Activated CD4-positive, alpha-beta T cell treated with anti-CD3 and anti-CD28 coated beads, Interleukin-2, amount 50 U/mL, for 24 hours (primary cell): ENCODE measurements around the gene NPEPL1.
"Not testable (repeated sequence)": the region's sequence is repeated elsewhere in the genome, so short reads cannot be mapped to it uniquely, and the experiment has no call there.

ENCODE experiments used
- DNase-seq, 2 donors: peaks; one replicate each; pipeline ENCODE4 v3.0.0-alpha.2; 2020; ENCODE audit warnings: low read depth in 1 of 2, low spot score in 1 of 2

Gene NPEPL1

DNA sequence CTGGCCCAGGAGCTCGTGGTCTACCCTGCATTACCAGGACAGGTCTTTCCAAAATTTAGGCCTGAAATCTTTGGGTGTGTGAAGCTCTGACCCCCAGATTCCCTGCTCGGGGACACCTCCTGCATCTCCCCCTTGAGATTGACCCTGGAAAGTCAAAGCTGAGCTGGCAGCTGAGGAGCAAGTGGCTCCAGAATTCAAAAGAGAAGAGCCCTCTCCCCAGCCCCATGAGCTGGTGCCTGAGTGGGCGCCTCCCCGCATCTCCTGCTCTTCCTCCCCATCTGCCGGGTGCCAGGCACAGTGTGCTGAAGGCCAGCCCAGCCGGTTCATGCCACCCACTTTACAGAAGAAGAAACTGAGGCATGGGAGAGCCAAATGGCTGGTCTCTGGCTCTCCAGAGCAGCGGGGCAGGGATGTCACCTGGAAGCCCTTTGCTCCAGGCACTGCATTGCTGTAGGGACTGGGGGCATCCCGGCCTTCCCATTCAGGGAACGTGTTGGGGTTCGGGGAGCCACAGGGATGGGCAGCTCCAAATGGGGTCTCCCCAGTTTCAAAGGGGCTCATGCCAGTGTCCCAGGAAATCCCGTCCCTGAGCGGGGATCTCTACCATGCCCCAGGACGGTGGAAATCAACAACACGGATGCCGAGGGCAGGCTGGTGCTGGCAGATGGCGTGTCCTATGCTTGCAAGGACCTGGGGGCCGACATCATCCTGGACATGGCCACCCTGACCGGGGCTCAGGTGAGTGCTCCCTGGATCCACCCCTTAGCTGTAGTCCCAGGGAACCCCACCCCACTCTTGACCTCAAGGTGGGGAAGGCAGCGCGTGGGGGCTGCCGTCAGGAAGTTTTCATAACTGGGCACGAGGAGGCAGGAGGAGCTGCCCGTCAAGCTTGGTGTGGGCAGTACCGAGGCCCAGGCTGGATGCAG, 20.5 kb downstream of the NPEPL1 start:
- DNase-seq = no peak

DNA sequence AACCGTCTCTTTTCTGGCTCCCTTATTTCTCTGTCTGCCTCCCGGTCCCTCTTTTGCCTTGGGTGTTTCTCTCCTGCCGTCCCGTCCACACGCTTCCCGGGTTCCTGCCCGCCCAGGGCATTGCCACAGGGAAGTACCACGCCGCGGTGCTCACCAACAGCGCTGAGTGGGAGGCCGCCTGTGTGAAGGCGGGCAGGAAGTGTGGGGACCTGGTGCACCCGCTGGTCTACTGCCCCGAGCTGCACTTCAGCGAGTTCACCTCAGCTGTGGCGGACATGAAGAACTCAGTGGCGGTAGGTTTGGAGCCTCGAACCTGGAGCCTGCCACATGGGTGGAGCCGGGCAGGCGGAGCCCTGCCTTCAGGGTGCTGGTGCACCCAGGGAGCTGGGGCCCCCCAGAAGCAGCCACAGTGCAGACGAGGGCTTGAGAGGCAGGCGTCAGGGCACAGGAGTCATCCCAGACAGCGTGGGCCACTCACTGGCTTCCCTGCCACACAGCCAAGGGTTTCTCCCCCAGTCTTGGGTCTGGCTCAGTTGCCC, 21.3 kb downstream of the NPEPL1 start:
- no peak for DNase-seq

DNA sequence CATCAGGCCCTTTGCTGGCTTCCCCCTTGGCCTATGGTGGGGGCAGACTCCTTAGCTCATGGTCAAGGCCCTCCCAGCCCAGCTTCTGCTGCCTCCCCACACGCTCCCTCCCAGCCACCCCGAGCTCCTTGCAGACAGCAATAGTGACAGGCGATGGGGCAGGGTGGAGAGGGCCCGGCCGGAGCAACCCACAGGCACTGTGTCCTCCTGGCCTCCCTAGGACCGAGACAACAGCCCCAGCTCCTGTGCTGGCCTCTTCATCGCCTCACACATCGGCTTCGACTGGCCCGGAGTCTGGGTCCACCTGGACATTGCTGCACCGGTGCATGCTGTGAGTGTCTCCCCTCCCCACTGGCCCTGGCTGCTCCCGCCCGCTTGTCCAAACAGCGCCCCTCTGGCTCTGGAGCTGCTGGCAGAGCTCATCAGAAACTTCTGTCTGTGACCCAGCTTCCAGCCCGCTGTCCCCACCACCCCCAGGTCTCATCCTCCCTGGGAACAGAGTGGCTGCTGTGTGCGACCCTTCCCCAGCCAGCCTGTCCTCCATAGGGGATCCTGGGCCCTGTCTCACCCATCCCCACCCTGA, 21.8 kb downstream of the NPEPL1 start:
- DNase-seq = no peak

DNA sequence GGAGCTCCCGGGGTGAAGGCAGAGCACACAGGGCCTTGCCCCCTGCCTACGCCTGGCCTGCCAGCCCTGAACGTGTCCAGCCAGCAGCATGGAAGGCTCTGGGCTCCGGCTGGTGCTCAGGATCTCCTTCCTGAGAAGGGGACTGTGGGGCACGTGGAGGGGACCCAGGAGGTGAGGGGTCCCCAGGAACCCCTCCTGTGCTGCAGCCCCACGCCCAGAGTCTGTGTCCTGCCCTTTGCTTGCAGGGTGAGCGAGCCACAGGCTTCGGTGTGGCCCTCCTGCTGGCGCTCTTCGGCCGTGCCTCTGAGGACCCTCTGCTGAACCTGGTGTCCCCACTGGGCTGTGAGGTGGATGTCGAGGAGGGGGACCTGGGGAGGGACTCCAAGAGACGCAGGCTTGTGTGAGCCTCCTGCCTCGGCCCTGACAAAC, 22.3 kb downstream of the NPEPL1 start:
- DNase-seq = no peak

DNA sequence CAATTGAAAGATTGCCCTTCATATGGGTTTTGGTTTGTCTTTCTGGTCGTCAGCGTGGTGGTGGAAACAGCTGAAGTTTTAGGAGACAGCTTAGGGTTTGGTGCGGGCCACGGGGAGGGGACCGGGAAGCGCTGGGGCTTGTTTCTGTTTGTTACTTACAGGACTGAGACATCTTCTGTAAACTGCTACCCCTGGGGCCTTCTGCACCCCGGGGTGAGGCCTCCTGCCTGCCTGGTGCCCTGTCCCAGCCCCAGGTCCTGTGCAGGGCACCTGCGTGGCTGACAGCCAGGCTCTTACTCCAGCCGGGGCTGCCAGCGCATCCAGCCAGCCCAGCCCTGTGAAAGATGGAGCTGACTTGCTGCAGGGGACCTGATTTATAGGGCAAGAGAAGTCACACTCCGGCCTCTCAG, 22.8 kb downstream of the NPEPL1 start:
- DNase-seq = no peak

DNA sequence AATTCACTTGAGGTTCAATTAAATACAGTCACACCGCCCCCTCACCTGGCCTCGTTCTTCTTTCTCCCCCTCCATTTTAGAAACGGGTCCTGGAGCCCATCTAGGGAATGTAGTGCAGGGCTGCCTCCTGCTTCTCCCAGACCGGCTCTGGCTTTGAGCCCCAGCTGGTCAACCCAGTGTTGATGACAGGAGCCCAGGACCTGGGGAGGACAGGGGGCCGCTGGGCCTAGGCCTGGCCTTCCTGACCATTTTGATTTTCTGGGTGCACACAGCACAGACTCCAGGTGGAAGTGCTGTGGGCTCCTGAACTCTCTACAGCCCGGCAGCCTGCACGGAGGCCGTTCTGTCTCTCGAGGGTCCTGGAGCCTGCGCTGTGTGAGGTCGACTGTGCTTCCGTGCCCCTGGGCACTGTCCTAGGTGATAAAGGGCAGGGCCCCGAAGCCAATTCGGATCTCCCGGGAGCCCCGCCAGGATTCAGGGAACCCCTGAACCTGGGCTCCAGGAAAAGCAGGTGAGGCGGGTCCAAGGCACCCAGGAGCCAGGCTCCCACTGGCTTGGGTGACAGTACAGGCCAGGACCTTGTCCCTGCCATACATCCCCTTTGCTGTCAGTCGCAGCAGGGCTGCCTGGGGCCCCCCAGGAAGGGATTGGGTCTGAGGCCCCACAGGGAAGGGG, 23.3 kb downstream of the NPEPL1 start:
- no peak for DNase-seq

DNA sequence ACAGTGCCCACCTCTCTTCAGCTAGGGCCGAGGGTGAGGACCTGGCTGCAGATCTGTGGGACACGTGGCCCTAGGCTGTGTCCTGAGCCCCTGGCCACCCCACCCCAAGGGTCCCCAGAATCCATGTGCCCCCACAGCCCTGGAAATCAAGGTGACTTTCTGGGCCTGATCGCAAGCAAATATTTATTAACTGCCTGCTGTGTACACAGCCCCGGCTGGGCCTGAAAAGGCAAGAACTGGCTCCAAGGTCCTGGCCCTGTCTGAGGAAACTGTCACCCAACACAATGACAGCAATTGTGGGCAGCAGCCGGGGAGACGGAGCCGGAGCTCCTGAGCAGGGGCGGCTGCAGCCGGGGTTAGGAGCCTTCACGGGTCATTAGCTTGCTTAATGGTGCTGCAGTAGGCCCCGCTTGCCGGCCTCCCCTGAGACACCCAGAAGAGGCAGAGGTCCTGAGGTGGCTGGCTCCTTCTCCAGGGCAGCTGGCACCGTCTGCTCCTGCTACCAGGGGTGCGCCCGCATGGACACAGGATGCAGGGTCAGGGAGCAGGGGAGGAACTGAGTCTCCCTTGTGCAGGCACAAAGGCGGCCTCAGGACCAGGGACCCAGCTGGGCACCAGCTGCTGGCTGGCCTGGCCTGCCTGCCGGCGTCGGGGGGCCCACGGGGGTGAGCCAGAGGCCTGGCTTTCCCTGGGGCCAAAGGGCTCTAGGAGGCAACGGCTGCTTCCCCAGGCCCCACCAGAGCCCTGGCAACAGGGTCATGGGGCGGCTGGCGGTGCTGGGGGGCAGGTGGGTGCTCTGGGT, 24.1 kb downstream of the NPEPL1 start:
- no peak for DNase-seq

DNA sequence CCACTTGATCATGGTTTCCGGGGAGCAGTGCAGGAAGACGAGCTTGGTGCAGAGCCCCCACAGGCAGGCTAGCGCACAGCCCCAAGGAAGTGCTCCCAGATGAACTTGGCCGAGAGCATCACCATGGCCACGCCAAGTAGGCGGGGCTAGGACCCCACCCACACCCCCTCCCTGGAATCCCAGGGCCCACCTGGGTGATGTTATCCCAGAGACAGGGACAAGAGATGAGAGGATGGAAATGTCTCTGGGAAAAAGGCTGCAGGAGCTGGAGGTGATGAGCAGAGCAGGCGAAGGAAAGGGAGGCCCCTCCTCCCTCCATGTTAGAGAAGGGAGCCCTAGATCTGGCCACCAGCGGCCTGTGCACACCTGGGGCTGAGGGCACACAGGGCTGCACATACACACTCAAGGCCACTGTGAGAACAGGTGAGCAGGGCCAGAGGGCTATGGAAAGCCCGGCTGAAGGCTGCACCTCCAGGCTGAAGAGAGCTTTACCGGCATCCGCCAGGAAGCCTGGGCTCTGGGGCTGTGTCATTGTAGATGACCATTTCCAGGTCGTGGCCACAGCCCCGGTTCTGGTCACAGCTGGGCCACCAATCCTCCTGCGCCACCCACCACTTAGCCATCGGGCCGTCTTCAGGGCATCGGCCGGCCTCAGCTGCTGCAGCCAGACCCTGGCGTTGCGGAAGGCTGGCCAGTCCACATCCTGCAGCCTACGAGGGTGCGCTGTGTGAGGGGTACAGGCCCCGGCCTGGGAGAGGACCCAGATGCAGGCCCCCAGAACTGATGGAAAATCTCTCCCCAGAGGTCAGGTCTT, 24.9 kb downstream of the NPEPL1 start:
- no peak for DNase-seq

DNA sequence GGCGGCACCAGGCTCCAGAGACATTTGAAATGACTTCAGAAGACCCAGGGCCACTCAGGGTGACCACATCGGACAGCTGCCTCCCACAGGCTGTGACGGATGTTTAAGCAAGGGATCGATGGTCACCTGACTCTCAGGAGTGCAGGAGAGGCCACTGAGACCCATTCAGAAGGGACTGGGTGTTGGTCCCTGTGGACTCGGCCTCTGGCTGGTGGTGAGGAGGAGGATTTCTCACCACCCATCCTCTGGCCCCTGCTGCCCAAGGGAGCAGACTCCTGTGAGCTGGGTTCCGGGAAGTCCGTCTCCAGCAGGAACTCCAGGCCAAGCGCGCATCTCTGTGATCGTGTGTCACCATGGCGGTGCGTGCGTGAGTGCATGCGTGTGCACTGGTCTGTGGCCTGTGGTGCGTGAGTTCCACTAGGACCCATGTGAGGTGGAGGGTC, 25.5 kb downstream of the NPEPL1 start:
- DNase-seq = no peak

DNA sequence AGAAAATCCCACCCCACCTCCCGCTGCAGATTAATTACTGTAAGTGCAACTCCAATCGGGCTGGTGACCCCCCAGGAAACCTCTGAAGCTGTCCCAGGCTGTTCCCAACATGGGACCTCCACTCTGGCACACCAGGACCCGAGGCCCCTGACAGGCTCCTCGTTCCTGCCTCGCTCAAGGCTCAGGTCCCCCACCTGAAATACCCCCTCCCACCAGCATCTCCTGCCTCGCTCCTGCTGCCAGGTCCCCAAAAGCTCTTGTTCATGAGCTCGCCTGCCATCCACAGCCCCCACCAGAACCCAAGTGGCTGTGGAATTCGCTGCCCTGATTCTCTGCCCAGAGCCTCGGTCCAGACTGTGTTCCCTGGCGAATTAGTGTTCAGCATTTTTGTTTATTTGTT, 26.1 kb downstream of the NPEPL1 start:
- no peak for DNase-seq

DNA sequence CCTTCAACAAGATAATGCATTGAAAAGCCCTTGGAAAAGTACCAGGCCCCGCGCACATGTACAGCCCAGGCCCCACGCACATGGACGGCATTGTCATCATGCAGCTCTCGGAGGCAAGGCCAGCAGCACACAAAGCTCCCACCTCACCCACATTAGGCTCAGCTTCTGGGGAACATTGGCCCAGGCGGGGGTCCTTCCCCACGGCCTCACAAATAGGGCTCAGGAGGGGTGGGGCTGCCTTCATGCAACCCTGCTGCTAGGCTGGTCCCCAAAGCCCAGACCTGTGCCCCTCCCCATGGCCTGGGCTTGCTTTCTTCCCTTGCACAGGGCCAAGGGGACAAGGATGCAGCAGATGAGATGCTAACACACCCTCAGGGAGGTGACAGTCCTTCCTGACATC, 26.7 kb downstream of the NPEPL1 start:
- no peak for DNase-seq

DNA sequence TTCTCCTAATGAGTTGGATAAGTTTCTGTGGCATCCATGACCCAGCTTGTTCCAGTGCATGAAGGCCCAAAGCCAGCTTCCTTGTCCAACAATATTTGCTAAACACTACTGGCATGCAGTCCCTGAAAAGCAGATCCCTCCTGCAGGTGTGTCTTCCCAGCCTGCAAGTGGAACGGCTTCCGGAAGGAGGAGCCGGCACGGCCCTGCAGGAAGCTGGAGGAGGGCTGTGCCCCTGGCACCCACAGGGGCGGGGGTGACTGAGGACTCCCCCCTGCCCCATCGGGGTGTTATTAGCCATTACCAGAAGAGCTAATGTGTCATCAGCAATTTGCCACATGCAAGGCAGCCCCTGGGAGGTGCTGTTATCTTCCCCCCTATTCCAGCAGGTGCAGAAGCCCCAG, 27.4 kb downstream of the NPEPL1 start:
- no peak for DNase-seq

DNA sequence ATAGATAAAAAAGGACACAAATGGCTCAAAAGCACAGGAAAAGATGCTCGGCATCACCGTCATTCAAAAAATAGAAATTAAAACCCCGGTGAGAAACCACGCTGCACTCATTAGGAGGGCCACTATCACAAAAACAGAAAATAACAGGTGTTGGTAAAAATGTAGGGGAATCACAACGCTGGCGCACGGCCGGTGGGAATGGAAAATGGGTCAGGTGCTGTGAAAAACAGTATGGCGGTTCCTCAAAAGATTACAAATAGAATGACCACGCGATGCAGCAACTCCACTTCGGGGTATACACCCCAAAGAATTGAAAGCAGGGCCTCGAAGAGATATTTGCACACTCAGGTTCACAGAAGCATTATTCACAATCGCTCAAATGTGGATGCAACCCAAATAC, 28.3 kb downstream of the NPEPL1 start:
- DNase-seq = no peak

DNA sequence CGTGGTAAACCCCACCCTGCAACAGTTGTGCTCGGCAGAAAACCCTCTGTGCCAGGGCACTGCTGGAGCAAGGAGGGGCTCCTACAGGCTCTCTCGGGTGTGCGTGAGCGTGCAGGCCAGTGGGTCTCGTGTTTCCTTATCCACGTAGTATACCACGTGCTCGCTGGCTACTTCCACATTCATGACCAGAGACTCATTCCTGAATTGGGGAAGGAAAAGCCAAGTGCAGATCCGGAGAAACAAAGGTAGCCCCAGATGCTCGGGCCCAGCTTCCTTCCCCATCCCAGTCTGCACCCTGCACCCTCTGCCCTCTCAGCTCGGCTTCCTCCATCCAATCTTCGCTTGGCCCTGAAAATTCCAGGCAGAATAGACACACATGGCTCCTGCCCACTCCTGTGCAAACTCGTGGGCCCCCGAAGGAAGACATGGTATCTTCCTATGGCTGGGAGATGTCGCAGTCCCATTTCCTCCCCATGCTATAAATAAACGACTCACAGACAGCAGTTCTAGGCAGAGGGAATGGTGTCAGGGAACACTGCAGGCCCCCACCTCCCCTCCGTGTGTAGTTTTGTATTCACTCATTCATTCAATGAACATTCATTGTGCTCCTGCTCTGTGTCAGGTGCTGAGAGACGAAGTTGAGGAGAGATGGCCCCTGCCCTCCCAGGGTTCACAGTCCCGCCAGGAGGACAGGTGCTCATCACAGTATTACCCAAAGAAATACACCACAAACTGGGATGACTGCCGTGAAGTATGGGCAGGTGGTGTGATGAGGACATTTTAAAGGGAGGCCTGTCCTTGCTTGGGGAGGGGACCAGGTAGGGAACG, 29.6 kb downstream of the NPEPL1 start:
- no peak for DNase-seq

DNA sequence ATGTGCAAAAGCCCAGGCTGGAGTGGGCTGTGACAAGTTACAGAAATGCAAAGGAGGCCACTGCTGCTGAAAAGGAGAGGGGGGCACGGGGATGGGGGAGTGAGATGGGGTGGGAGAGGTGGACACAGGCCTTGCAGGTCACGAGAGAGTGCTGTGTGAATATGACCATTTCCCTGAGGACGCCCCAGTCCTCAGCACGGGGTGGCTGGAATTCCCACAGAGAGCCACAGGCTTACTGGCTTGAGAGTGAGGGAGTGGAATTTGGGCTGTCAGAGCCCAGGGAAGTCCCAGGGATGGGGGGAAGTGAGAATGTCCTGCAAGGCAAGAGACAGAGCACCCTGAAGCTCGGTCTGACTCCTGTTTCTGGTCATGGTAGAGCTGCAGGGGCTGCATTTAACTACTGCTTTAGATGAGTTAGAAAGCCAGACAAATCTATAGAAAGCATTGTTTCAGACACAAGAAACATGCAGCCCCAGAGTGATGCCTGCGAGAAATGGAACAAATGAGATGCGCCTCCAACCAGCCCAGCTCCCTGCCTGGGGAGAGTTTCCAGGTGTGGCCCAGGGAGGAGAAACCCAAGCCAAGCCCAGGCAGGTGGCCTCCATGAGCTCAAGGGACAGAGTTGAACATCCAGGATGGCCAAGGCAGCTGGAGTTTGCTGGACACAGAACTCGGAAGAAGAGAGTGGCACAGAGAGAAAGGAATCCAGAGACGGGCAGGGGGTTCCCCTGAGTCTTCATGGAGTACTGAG, 30.5 kb downstream of the NPEPL1 start:
- no peak for DNase-seq

DNA sequence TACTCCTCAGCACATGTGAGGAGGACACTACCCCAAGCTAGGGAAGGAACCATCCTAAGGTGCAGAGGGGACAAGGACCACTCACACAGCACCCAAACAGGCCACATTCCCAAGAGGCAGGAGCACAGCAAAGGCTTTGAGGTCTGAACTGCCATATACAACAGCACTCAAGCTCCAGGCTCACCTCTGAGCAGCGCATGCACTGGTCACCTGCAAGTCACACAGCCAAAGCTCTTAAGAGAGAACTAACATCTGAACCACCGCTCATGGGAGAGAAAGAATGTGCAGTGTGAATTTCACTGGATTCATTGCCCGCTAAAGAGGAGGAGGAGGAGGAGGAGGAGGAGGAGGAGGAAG, 31.0 kb downstream of the NPEPL1 start:
- DNase-seq = no peak

DNA sequence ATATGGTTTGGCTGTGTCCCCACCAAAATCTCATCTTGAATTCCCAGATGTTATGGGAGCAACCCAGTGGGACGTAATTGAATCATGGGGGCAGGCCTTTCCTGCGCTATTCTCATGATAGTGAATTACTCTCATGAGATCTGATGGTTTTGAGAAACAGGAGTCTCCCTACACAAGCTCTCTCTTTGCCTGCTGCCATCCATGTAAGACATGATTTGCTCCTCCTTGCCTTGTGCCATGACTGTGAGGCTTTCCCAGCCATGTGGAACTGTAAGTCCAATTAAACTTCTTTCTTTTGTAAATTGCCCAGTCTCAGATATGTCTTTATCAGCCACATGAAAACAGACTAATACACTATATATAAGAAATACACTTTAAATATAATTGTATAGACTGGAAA, 33.6 kb downstream of the NPEPL1 start:
- DNase-seq = not testable (repeated sequence)

DNA sequence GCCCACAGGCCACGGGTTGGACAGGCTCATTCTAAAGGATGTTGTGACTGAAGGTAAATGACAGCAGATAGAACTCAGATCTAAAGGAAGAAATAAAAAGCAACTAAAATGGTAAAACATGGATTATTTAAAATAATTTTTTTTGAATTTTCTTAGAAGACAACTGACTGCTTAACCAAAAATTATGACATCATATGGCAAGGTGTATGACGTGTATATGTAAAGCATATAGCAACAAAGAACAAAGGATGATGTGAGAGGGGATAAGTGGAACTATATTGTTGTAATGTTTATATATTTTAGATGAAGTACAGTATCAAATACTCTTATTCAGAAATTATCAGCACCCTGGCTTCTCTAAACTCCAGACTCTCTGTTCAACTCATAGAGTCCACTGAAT, 38.6 kb downstream of the NPEPL1 start:
- DNase-seq = no peak

DNA sequence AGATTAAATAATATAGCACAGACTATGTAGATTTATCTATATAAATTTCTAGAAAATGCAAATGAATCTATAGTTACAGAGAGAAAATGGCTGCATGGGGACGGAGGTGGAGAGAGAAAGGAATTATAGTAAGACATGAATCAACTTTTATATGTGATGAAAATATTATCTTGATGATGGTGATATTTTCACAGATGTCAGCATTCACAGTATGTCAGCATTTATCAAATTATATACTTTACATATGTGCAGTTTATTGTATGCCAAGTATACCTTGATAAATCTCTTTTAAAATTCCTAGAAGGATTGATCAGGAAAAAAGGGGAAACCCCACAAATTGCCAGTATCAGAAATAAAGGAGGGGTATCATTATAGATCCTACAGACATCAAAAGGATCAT, 44.6 kb downstream of the NPEPL1 start:
- no peak for DNase-seq
